Gastrocnemius medialis (tissue), 4 donors: ENCODE measurements around the gene PSMC1.

Experiments
- CTCF ChIP-seq, 5 experiments: fragments of 450-650 bp in 3 of 5; fragments of 200-600 bp in 2 of 5; sonication (generic) in 2 of 5; IDR thresholded peaks in 4 of 5; conservative IDR thresholded peaks in 1 of 5; 1 replicate in 4 of 5; 2 replicates in 1 of 5; pipeline ENCODE4 v1.5.1; 2016 to 2019; ENCODE audit warnings: antibody characterized with exemption in 5 of 5, mild to moderate bottlenecking in 3 of 5, moderate library complexity in 3 of 5
- POLR2A ChIP-seq, 2 donors: fragments of 450-650 bp; IDR thresholded peaks; one replicate each; pipeline ENCODE4 v1.6.1; 2017; ENCODE audit warnings: antibody characterized with exemption in 2 of 2, mild to moderate bottlenecking in 2 of 2, moderate library complexity in 2 of 2

DNA sequence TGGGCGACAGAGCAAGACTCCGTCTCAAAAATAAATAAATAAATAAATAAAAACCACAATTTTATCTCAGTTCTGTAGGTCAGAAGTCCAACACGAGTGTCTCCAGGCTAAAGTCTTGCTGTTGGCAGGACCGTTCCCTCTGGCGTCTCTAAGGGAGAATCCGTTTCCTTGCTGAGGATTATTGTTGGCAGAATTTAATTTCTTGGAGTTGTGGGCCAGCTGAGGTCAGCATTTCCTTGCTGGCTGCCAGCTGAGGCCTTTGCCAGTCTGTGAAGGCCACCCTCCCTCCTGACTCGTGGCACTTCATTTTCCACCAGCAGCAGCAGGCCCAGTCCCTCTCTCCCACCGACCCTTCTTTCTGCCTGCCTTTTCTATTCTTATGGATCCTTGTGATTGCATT lies 17.2 kb downstream of the PSMC1 start:
- TF ChIP-seq CTCF (IDR thresholded peaks at IDR 0.05 in 4 of 5, conservative IDR thresholded peaks at IDR 0.05 in 1 of 5) (no peak), POLR2A (IDR thresholded peaks at IDR 0.05) (no peak)
